GOT3 (cell line): Measurements from ENCODE around the gene PRR33.

Experiments used
- DNase-seq: peaks from one replicate; lab custom pipeline; 2025; ENCODE audit warnings: mixed read lengths; lab: John Stamatoyannopoulos, UW

Gene PRR33

GRCh38 chr11:1862588-1863351, 28.9 kb downstream of the PRR33 start:
- DNase-seq: no peak

- DNase-seq: no peak
Measured at GRCh38 chr11:1861435-1862411, 30.0 kb downstream of the PRR33 start.

- DNase-seq: no peak
Measured at GRCh38 chr11:1860108-1860507, 31.6 kb downstream of the PRR33 start.

- no peak for DNase-seq
Measured at GRCh38 chr11:1859004-1859403, 32.7 kb downstream of the PRR33 start.

- no peak for DNase-seq
Measured at GRCh38 chr11:1858576-1858975, 33.1 kb downstream of the PRR33 start.

GRCh38 chr11:1858154-1858553, 33.5 kb downstream of the PRR33 start:
- DNase-seq: no peak

GRCh38 chr11:1857064-1857463, 34.6 kb downstream of the PRR33 start:
- DNase-seq: no peak

GRCh38 chr11:1856306-1857005, 35.2 kb downstream of the PRR33 start:
- no peak for DNase-seq

- no peak for DNase-seq
Measured at GRCh38 chr11:1855886-1856265, 35.8 kb downstream of the PRR33 start.

GRCh38 chr11:1854949-1855885, 36.5 kb downstream of the PRR33 start:
- DNase-seq: no peak

- no peak for DNase-seq
Measured at GRCh38 chr11:1854132-1854948, 37.4 kb downstream of the PRR33 start.

- no peak for DNase-seq
Measured at GRCh38 chr11:1853376-1854131, 38.1 kb downstream of the PRR33 start.

- no peak for DNase-seq
Measured at GRCh38 chr11:1852877-1853276, 38.8 kb downstream of the PRR33 start, which contains the start of gene LSP1. Gene LSP1 (plus strand): TSS chr11:1853084. CDS start chr11:1853145, 61 bp downstream.

GRCh38 chr11:1852271-1852876, 39.3 kb downstream of the PRR33 start:
- no peak for DNase-seq

- DNase-seq: no peak
Measured at GRCh38 chr11:1851468-1852180, 40.1 kb downstream of the PRR33 start.

GRCh38 chr11:1848640-1849430, 42.9 kb downstream of the PRR33 start:
- DNase-seq: no peak

- no peak for DNase-seq
Measured at GRCh38 chr11:1847926-1848639, 43.6 kb downstream of the PRR33 start.
